A673 (cell line): Measurements from ENCODE around the gene SRBD1.

Source experiments
- EZH2 ChIP-seq: fragments of 200-600 bp; sonication (generic); IDR thresholded peaks from 2 replicates; pipeline ENCODE4 v1.6.1; 2017; ENCODE audit warnings: borderline replicate concordance, low read depth, mild to moderate bottlenecking, mixed read lengths, antibody characterized with exemption, low read length; ENCODE audit not compliant: poor library complexity, severe bottlenecking
- TF ChIP-seq, protein P1 (sequence below): fragments of 300-800, 200-600 bp; sonication (generic); conservative IDR thresholded peaks from 2 replicates; pipeline ENCODE4 v1.5.1; 2017; ENCODE audit warnings: low read depth, mild to moderate bottlenecking, antibody characterized with exemption, low read length, moderate library complexity, mixed read lengths

GRCh38 chr2:45452866-45453265 lies 158.2 kb downstream of the SRBD1 start:
- TF ChIP-seq, protein P1, sequence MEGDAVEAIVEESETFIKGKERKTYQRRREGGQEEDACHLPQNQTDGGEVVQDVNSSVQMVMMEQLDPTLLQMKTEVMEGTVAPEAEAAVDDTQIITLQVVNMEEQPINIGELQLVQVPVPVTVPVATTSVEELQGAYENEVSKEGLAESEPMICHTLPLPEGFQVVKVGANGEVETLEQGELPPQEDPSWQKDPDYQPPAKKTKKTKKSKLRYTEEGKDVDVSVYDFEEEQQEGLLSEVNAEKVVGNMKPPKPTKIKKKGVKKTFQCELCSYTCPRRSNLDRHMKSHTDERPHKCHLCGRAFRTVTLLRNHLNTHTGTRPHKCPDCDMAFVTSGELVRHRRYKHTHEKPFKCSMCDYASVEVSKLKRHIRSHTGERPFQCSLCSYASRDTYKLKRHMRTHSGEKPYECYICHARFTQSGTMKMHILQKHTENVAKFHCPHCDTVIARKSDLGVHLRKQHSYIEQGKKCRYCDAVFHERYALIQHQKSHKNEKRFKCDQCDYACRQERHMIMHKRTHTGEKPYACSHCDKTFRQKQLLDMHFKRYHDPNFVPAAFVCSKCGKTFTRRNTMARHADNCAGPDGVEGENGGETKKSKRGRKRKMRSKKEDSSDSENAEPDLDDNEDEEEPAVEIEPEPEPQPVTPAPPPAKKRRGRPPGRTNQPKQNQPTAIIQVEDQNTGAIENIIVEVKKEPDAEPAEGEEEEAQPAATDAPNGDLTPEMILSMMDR, result no peak
- TF ChIP-seq EZH2, result no peak
